Stimulated activated effector memory CD8-positive, alpha-beta T cell treated with anti-CD3 and anti-CD28 coated beads, Interleukin-12 subunit alpha, Interleukin-12 subunit beta, amount 100 ng/mL, for 72 hours (primary cell): ENCODE data around the gene RASA1.
"Not testable (repeated sequence)": the region's sequence is repeated elsewhere in the genome, so short reads cannot be mapped to it uniquely, and the experiment has no call there.

Source experiments
- ATAC-seq: fragments of 150-1000 bp; cut with Tn5 transposase; 2 replicates; pipeline ENCODE4 v1.10.0; 2021
- DNase-seq, 2 donors: peaks; one replicate each; pipeline ENCODE4 v3.0.0; 2021 to 2022; ENCODE audit warnings: low spot score in 2 of 2
- H3K27ac Mint-ChIP-seq: one replicate; pipeline ENCODE4 v1.8.0; 2022; ENCODE audit warnings: mild to moderate bottlenecking, mixed read lengths
- H3K36me3 Mint-ChIP-seq: one replicate; pipeline ENCODE4 v1.8.0; 2022; ENCODE audit warnings: mild to moderate bottlenecking, mixed read lengths
- H3K4me1 Mint-ChIP-seq: one replicate; pipeline ENCODE4 v1.8.0; 2022; ENCODE audit warnings: mixed read lengths
- H3K4me3 Mint-ChIP-seq: one replicate; pipeline ENCODE4 v1.8.0; 2022; ENCODE audit warnings: mild to moderate bottlenecking, mixed read lengths
- H3K9me3 Mint-ChIP-seq: one replicate; pipeline ENCODE4 v1.8.0; 2022; ENCODE audit warnings: mixed read lengths

The RASA1 gene

DNA sequence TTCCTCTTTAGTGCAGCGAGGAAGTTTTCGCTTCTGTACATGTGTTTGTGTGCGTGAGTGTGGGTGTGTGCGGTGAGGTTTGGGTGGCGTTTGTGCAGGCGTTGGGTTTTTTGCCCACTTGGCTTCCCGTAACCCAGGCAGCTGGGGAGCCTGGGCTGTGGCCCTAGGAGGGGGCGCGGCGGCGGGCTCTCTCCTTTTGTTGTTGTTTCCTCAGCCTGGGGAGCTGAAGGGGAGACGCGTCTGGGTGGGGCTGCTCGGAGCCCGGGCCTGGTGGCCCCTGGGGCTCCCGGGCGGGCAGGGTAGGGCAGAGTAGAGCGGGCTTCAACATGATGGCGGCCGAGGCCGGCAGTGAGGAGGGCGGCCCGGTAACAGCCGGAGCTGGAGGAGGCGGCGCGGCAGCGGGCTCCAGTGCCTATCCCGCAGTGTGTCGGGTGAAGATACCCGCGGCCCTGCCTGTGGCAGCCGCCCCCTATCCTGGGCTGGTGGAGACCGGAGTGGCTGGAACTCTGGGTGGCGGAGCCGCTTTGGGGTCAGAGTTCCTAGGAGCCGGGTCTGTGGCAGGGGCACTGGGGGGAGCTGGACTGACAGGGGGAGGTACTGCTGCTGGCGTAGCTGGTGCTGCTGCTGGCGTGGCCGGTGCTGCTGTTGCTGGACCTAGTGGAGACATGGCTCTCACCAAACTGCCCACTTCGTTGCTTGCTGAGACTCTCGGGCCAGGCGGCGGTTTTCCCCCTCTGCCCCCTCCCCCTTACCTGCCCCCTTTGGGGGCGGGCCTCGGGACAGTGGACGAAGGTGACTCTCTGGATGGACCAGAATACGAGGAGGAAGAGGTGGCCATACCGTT, 665 bp downstream of the RASA1 start:
- H3K4me1 Mint-ChIP-seq: peaks cover 24% of the 10 kb centered on the region
- ATAC-seq (peak; percentile 84), DNase-seq (peak; percentile 62 to 91)
- H3K27ac Mint-ChIP-seq: peak overlapping the region; percentile 96
- H3K36me3 Mint-ChIP-seq: peaks cover 29% of the 10 kb centered on the region
- H3K9me3 Mint-ChIP-seq: no peaks in the 10 kb centered on the region
- peak overlapping the region; percentile 97 for H3K4me3 Mint-ChIP-seq

DNA sequence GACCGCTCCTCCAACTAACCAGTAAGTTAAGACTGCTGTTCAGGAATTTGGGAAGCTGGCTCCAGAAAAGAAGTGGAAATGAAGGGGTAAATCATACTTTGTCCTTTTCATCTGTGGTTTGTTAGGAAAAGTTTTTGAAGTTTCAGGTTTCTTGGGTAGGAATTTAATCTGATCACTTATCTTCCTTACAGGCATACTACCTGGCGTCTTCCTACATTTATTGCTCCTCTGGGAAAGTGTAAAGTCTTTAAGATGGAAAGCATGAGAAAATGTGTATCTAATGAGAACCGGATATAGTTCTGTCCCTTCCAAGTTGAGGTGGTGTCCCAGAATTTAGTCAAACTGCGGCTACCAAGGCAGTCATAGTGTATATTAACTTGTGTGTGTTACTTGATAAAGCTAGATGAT, 1.3 kb downstream of the RASA1 start:
- Mint-ChIP-seq H3K36me3 (peaks cover 29% of the 10 kb centered on the region), H3K9me3 (no peaks in the 10 kb centered on the region), H3K27ac (peak overlapping the region; percentile 96), H3K4me1 (peaks cover 24% of the 10 kb centered on the region), H3K4me3 (peak overlapping the region; percentile 97)
- DNase-seq (no peak), ATAC-seq (no peak)

DNA sequence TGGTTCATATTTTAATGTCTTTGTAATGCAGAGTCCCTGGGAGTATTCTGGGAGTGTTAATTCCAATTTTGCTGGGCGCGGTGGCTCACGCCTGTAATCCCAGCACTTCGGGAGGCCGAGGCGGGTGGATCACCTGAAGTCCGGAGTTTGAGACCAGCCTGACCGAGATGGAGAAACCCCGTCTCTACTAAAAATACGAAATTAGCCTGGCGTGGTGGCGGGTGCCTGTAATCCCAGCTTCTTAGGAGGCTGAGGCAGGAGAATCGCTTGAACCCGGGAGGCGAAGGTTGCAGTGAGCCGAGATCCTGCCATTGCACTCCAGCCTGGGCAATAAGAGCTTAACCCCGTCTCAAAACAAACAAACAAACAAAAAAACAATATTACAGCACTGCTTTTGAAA, 3.2 kb downstream of the RASA1 start:
- ATAC-seq, H3K4me3 Mint-ChIP-seq, H3K27ac Mint-ChIP-seq, H3K9me3 Mint-ChIP-seq, DNase-seq: not testable (repeated sequence)
- Mint-ChIP-seq H3K36me3 (peaks cover 29% of the 10 kb centered on the region), H3K4me1 (peaks cover 39% of the 10 kb centered on the region)

DNA sequence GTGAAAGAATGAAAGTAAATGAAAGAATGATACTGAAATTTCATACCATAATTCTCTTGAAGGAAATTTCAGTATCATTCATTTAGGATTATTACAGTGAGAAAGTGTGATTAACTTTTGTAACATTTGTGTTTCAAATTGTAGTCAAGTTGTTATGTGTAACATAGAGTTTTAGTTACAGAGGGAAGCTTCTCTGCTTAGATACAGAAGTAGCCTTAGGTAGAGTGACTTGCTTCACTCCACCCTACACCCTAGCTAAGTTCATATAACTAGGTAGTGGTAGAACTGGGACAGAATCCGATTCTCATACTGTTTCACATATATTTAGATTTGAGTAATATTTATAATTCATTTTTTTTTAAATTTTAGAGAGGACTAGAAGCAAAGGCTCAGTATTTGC, 9.0 kb downstream of the RASA1 start:
- ATAC-seq (no peak), DNase-seq (no peak)
- Mint-ChIP-seq H3K36me3 (peaks cover 25% of the 10 kb centered on the region), H3K27ac (no peak overlapping the region), H3K9me3 (no peaks in the 10 kb centered on the region), H3K4me3 (no peak overlapping the region), H3K4me1 (peaks cover 39% of the 10 kb centered on the region)

DNA sequence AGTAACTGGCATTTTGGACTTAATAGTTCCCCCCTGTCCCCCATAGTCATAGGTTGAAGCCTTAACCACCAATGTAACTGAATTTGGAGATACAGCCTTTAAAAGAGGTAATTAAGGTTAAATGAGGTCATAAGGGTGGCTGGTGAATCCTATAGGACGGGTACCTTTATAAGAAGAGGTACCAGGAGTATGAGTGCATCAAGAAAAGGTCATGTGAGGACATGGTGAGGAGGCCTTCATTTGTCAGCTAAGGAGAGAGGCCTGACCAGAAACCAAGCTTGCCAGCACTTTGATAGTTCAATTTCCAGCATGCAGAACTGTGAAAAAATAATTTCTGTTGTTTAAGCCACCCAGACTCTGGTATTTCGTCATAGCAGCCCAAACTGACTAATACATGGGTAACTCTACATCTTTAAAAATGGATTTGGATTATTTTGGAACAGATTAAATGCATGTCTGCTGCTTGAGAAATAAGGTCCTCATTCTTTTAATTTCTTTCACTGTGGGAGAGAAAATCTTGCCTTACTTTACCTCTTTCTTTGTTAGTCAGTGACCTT, 9.7 kb downstream of the RASA1 start:
- H3K9me3 Mint-ChIP-seq: no peaks in the 10 kb centered on the region
- H3K4me3 Mint-ChIP-seq: no peak overlapping the region
- H3K4me1 Mint-ChIP-seq: peaks cover 46% of the 10 kb centered on the region
- no peak for DNase-seq
- ATAC-seq: peak; percentile 40
- no peak overlapping the region for H3K27ac Mint-ChIP-seq
- peaks cover 19% of the 10 kb centered on the region for H3K36me3 Mint-ChIP-seq

DNA sequence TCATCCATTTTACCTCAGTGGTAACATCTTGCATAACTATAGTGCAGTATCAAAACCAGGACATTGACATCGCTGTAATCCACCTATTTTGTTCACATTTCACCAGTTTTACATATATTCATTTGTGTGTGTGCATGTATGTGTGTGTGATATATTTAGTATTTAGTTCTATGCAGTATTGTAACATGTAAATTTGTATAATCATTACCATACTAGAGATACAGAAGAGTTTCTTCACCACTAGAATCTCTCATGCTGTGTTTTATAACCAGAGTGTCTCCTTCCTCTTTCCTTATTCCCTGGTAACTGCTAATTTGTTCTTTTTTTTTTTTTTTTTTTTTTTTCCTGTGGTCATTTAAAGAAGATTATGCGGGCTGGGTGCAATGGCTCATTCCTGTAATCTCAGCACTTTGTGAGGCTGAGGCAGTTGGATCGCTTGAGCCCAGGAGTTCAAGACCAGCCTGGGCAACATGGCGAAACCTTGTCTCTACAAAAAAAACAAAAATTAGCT, 11.0 kb downstream of the RASA1 start:
- Mint-ChIP-seq H3K4me3 (no peak overlapping the region), H3K4me1 (peaks cover 54% of the 10 kb centered on the region), H3K27ac (no peak overlapping the region), H3K36me3 (peaks cover 19% of the 10 kb centered on the region), H3K9me3 (no peaks in the 10 kb centered on the region)
- ATAC-seq: no peak
- no peak for DNase-seq

DNA sequence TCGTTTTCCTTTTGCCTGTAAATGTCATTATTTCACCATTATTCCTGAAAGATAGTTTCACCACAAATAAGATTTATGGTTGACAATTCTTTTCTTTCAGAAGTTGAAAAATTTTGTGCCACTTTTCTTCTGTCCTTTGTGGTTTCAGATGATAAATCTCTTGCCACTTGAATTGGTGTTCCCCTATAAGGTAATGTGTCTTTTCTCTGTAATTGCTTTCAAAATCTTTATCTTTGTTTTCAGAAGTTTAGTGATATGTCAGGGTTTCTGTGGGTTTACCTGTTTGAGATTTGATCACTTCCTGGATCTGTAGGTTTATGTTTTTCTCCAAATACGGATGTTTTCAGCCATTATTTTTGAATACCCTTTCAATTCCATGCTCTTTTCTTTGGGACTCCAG, 14.6 kb downstream of the RASA1 start:
- H3K4me1 Mint-ChIP-seq: peaks cover 37% of the 10 kb centered on the region
- H3K9me3 Mint-ChIP-seq: no peaks in the 10 kb centered on the region
- peak overlapping the region; percentile 37 for H3K4me3 Mint-ChIP-seq
- H3K27ac Mint-ChIP-seq: peak overlapping the region; percentile 75
- peaks cover 32% of the 10 kb centered on the region for H3K36me3 Mint-ChIP-seq
- DNase-seq (no peak), ATAC-seq (peak; percentile 73)

DNA sequence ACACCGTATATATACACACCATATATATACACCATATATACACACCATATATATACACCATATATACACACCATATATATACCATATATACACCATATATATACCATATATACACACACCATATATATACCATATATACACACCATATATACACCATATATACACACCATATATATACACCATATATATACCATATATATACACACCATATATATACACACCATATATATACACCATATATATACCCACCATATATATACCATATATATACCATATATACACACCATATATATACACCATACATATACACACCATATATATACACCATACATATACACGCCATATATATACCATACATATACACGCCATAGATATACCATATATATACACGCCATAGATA, 19.6 kb downstream of the RASA1 start:
- H3K36me3 Mint-ChIP-seq: peaks cover 27% of the 10 kb centered on the region

DNA sequence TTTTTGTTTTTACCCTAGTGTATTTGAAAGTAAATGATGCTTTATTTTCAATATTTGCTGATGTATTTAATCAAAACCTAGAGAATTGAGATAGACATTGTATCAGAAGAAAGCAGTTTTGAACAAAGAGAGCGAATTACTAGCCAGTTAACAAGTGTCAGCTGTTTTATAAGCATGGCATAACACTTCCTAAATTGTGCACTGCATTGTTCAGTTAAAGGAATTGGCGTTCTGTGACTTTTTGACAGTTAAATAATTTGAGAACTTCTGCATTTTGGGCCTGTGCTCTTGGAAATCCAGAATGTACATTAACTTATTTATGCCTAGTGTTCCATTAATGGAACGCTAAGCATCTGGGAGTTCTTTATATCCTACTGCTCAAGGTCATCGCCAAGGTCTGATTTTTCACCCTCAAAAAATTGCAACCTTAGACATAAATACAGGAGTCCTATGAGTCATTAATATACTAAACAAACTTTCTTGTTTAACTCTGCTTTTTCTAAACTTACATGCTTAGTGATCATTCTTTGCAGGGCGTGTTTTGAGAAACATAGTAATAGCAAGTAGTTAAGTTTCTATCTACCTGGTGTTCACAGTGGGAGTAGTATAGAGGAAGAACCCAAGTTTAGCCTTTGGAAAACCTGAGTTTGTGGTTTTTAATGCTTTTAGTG, 31.1 kb downstream of the RASA1 start:
- peaks cover 2% of the 10 kb centered on the region for H3K36me3 Mint-ChIP-seq
- no peak overlapping the region for H3K4me3 Mint-ChIP-seq
- no peak for ATAC-seq
- no peak for DNase-seq
- peaks cover 81% of the 10 kb centered on the region for H3K4me1 Mint-ChIP-seq
- no peaks in the 10 kb centered on the region for H3K9me3 Mint-ChIP-seq
- H3K27ac Mint-ChIP-seq: no peak overlapping the region

More for the DNA sequence above, 19.6 kb downstream of the RASA1 start:
- H3K4me3 Mint-ChIP-seq, H3K9me3 Mint-ChIP-seq, ATAC-seq, DNase-seq, H3K27ac Mint-ChIP-seq: not testable (repeated sequence)
- peaks cover 31% of the 10 kb centered on the region for H3K4me1 Mint-ChIP-seq

DNA sequence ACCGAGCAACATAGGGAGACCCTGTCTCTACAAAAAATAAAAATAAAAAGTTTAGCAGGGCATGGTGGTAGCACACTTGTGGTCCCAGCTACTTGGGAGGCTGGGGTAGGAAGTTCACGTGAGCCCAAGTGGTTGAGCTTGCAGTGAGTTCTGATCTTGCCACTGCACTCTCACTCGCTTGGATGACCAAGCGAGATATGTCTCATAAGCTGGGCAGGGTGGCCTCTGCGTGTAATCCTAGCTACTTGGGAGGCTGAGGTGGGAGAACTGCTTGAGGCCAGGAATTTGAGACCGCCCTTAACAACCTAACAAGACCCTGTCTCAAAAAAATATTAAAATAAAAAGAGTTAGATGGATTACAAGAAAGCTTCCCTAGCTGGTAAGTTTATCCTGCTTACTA, 32.5 kb downstream of the RASA1 start:
- Mint-ChIP-seq H3K27ac (no peak overlapping the region), H3K4me3 (no peak overlapping the region), H3K36me3 (peaks cover 15% of the 10 kb centered on the region), H3K9me3 (no peaks in the 10 kb centered on the region), H3K4me1 (peaks cover 68% of the 10 kb centered on the region)
- DNase-seq (no peak), ATAC-seq (no peak)

DNA sequence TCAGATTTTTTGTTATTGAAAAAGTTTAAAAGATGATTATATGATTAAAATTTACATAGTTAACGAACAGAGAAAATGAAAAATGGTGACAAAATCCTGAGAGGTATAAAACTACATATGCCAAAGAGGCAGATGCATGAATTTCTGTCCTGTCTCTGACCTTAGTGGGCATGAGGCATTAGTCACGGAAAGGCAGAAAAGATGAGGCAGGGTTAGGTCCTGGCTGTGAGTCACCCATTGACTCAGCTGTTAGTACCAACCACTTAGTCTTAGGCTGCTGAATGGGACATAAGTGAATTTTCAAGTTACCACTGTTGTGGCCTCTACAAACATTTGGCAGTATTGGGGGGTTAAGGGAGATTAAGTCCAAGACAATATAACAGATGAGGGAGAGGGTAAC, 33.1 kb downstream of the RASA1 start:
- Mint-ChIP-seq H3K36me3 (peaks cover 21% of the 10 kb centered on the region), H3K9me3 (no peaks in the 10 kb centered on the region), H3K27ac (no peak overlapping the region), H3K4me3 (no peak overlapping the region), H3K4me1 (peaks cover 68% of the 10 kb centered on the region)
- DNase-seq (peak in 1 of 2 donors; percentile 52), ATAC-seq (peak; percentile 100)

DNA sequence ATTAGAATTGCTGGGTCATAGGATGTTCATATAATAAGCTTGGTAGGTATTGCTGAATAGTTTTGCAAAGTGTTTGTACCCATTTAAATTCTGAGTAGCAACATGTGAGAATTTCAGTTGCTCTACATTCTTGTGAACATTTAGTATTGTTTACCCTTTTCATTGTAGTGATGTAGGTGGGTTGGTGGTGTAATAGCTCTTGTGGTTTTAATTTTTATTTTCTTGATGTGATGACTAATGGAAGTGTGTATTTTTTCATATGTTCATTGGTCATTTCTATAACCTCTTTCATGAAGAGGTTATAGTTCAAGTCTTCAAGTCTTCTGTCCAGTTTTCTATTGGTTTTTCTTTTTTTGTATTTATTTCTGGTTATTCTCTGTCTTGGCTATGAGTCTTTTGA, 34.4 kb downstream of the RASA1 start:
- ATAC-seq: no peak
- Mint-ChIP-seq H3K4me3 (no peak overlapping the region), H3K27ac (no peak overlapping the region), H3K4me1 (peaks cover 55% of the 10 kb centered on the region), H3K9me3 (no peaks in the 10 kb centered on the region), H3K36me3 (peaks cover 26% of the 10 kb centered on the region)
- DNase-seq: no peak

DNA sequence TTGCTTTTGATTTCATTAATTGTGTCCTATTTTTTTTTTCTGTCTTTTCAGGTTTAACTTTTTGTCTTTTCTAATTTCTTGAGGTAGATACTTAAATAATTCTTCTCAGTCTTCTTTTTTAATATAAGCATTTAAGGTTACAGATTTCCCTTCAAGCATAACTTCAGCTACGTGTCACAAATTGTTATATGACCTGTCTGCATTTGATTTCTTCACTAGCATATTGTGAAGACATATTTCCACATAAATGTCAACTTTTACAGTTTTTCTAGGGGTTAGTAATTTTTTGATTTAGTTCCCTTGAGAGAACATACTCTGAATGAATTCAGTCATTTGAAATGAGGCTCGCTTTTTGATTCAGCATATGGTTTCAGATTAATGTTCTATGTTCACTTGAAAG, 35.6 kb downstream of the RASA1 start:
- DNase-seq (no peak), ATAC-seq (no peak)
- Mint-ChIP-seq H3K9me3 (no peaks in the 10 kb centered on the region), H3K4me3 (no peak overlapping the region), H3K27ac (no peak overlapping the region), H3K36me3 (peaks cover 26% of the 10 kb centered on the region), H3K4me1 (peaks cover 50% of the 10 kb centered on the region)

DNA sequence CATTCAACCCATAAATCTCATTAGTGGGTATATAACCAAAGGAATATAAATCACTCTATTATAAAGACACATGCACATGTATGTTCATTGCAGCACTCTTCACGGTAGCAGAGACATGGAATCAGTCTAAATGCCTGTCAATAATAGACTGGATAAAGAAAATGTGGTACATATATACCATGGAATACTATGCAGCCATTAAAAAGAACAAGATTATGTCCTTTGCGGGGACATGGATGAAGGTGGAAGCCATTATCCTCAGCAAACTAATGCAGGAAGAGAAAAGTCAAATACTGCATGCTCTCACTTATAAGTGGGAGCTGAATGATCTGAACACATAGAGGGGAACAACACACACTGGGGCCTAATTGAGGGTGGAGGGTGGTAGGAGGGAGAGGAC, 38.4 kb downstream of the RASA1 start:
- not testable (repeated sequence) for H3K4me3 Mint-ChIP-seq, DNase-seq, H3K27ac Mint-ChIP-seq, H3K9me3 Mint-ChIP-seq, ATAC-seq
- H3K36me3 Mint-ChIP-seq: peaks cover 26% of the 10 kb centered on the region
- peaks cover 30% of the 10 kb centered on the region for H3K4me1 Mint-ChIP-seq

DNA sequence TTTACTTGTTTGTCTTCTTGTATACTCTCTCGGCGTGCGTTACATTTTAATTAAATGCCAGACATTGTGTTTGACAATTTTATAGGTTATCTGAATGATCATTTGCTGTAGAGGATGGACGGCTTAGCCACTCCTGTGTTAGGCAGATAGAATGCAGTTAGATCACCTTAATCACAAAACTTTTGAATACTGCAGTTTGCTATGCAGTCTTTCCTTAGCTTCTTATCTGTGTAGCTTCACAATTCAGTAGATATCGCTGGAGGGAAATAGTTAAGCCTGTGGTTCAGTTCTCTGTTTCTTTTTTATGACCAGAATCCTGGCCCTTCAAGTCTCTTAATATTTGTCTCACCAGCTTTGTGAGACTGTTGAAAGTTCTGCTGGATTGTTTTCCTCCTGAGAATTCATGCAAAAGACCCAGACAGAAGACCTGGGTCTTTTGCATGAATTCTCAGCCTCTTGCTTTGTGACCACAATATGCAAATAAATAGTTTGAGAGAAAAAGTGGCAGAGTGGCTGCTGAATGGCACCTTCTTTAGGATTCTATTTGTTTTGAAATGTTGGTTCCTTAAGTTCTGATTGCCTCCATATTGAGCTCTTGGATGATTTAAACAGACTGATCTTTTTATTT, 40.2 kb downstream of the RASA1 start:
- no peak overlapping the region for H3K27ac Mint-ChIP-seq
- H3K4me1 Mint-ChIP-seq: peaks cover 18% of the 10 kb centered on the region
- DNase-seq (no peak), ATAC-seq (no peak)
- no peak overlapping the region for H3K4me3 Mint-ChIP-seq
- H3K9me3 Mint-ChIP-seq: no peaks in the 10 kb centered on the region
- H3K36me3 Mint-ChIP-seq: peaks cover 26% of the 10 kb centered on the region
